HEK293 (cell line): Measurements from ENCODE around the gene SPINDOC.

Experiments used
- CTCF ChIA-PET: fragments of 350-600 bp; formaldehyde crosslinking; extraction: SDS; loops from one replicate; lab custom pipeline; 2021; ENCODE audit warnings: antibody characterized with exemption; lab: Yijun Ruan, JAX
- POLR2A ChIA-PET: fragments of 300-600 bp; formaldehyde crosslinking; extraction: SDS; loops from one replicate; lab custom pipeline; 2020; ENCODE audit warnings: antibody characterized with exemption, inconsistent platforms; lab: Yijun Ruan, JAX
- H3K27ac ChIP-seq: fragments of 200-500 bp; sonication (Bioruptor generic); 2 replicates; pipeline ENCODE4 v1.5.1; 2014; ENCODE audit warnings: low read depth, low read length, control low read depth, inconsistent platforms; ENCODE audit errors: extremely low read depth
- H3K36me3 ChIP-seq, 2 experiments: fragments of 200-500 bp in 1 of 2; sonication (Bioruptor generic) in 1 of 2; 1 replicate in 1 of 2; 2 replicates in 1 of 2; pipeline ENCODE4 v1.5.1; 2014 to 2017; ENCODE audit warnings: inconsistent platforms in 2 of 2, low read length in 2 of 2; ENCODE audit not compliant: control insufficient read depth in 2 of 2, insufficient read depth in 1 of 2
- H3K4me1 ChIP-seq: fragments of 200-500 bp; sonication (Bioruptor generic); 2 replicates; pipeline ENCODE4 v1.5.1; 2014; ENCODE audit warnings: mild to moderate bottlenecking, low read length, inconsistent platforms; ENCODE audit not compliant: control insufficient read depth, insufficient read depth
- H3K4me3 ChIP-seq: 2 replicates; pipeline ENCODE4 v1.5.1; 2011; ENCODE audit warnings: low read depth, mild to moderate bottlenecking, control low read depth, low read length, moderate library complexity
- H3K9me3 ChIP-seq: fragments of 200-500 bp; sonication (Bioruptor generic); 2 replicates; pipeline ENCODE4 v1.5.1; 2014; ENCODE audit warnings: low read depth, low read length, inconsistent platforms; ENCODE audit not compliant: control insufficient read depth, insufficient read depth
- FEZF1 ChIP-seq: fragments of 450-650 bp; formaldehyde crosslinking; IDR thresholded peaks from 2 replicates; pipeline ENCODE4 v1.5.1; 2016; ENCODE audit warnings: missing biosample characterization, missing genetic modification characterization
- HOXC10 ChIP-seq: sonication (generic); formaldehyde crosslinking; IDR thresholded peaks from 2 replicates; pipeline ENCODE4 v1.8.1; 2023; ENCODE audit warnings: mild to moderate bottlenecking, missing genetic modification reagents
- MEIS1 ChIP-seq: sonication (generic); formaldehyde crosslinking; IDR thresholded peaks from 2 replicates; pipeline ENCODE4 v1.8.1; 2022; ENCODE audit warnings: missing genetic modification reagents, mild to moderate bottlenecking, borderline replicate concordance
- MYNN ChIP-seq: fragments of 450-650 bp; formaldehyde crosslinking; IDR thresholded peaks from 2 replicates; pipeline ENCODE4 v1.5.1; 2016; ENCODE audit warnings: missing biosample characterization, missing genetic modification characterization, borderline replicate concordance
- WT1 ChIP-seq: fragments of 450-650 bp; formaldehyde crosslinking; IDR thresholded peaks from 2 replicates; pipeline ENCODE4 v1.5.1; 2016; ENCODE audit warnings: missing biosample characterization, missing genetic modification characterization
- ZBTB17 ChIP-seq: fragments of 450-650 bp; formaldehyde crosslinking; IDR thresholded peaks from 2 replicates; pipeline ENCODE4 v1.5.1; 2016; ENCODE audit warnings: missing biosample characterization, missing genetic modification characterization
- ZNF121 ChIP-seq: fragments of 450-650 bp; formaldehyde crosslinking; IDR thresholded peaks from 2 replicates; pipeline ENCODE4 v1.5.1; 2016; ENCODE audit warnings: missing biosample characterization, missing genetic modification characterization
- ZNF311 ChIP-seq: fragments of 450-650 bp; formaldehyde crosslinking; IDR thresholded peaks from 2 replicates; pipeline ENCODE4 v1.5.1; 2017; ENCODE audit warnings: missing biosample characterization, missing genetic modification characterization, borderline replicate concordance
- ZNF585B ChIP-seq: fragments of 450-650 bp; formaldehyde crosslinking; IDR thresholded peaks from 2 replicates; pipeline ENCODE4 v1.5.1; 2016; ENCODE audit warnings: missing biosample characterization, missing genetic modification characterization
- ZNF623 ChIP-seq: fragments of 450-650 bp; formaldehyde crosslinking; IDR thresholded peaks from 2 replicates; pipeline ENCODE4 v1.5.1; 2016; ENCODE audit warnings: missing biosample characterization, missing genetic modification characterization
- ZNF629 ChIP-seq: fragments of 450-650 bp; formaldehyde crosslinking; IDR thresholded peaks from 2 replicates; pipeline ENCODE4 v1.5.1; 2017; ENCODE audit warnings: missing biosample characterization, missing genetic modification characterization
- TF ChIP-seq, protein P1 (sequence below): fragments of 450-650 bp; formaldehyde crosslinking; IDR thresholded peaks from 2 replicates; pipeline ENCODE4 v1.5.1; 2016; ENCODE audit warnings: missing biosample characterization, missing genetic modification characterization
- TF ChIP-seq, protein P2 (sequence below): fragments of 450-650 bp; formaldehyde crosslinking; IDR thresholded peaks from 2 replicates; pipeline ENCODE4 v1.5.1; 2016; ENCODE audit warnings: missing biosample characterization, missing genetic modification characterization, borderline replicate concordance
- TF ChIP-seq, protein P3 (sequence below): fragments of 450-650 bp; formaldehyde crosslinking; IDR thresholded peaks from 2 replicates; pipeline ENCODE4 v1.5.1; 2016; ENCODE audit warnings: missing biosample characterization, missing genetic modification characterization, borderline replicate concordance
- TF ChIP-seq, protein P4 (sequence below): fragments of 450-650 bp; formaldehyde crosslinking; IDR thresholded peaks from 2 replicates; pipeline ENCODE4 v1.5.1; 2016; ENCODE audit warnings: missing biosample characterization, missing genetic modification characterization
- TF ChIP-seq, protein P5 (sequence below): fragments of 450-650 bp; formaldehyde crosslinking; IDR thresholded peaks from 2 replicates; pipeline ENCODE4 v1.5.1; 2016; ENCODE audit warnings: missing biosample characterization, missing genetic modification characterization
- TF ChIP-seq, protein P6 (sequence below): fragments of 450-650 bp; formaldehyde crosslinking; IDR thresholded peaks from 2 replicates; pipeline ENCODE4 v1.5.1; 2017; ENCODE audit warnings: missing biosample characterization, missing genetic modification characterization
- TF ChIP-seq, protein P7 (sequence below): fragments of 450-650 bp; formaldehyde crosslinking; IDR thresholded peaks from 2 replicates; pipeline ENCODE4 v1.5.1; 2016; ENCODE audit warnings: missing biosample characterization, missing genetic modification characterization

The SPINDOC gene

DNA sequence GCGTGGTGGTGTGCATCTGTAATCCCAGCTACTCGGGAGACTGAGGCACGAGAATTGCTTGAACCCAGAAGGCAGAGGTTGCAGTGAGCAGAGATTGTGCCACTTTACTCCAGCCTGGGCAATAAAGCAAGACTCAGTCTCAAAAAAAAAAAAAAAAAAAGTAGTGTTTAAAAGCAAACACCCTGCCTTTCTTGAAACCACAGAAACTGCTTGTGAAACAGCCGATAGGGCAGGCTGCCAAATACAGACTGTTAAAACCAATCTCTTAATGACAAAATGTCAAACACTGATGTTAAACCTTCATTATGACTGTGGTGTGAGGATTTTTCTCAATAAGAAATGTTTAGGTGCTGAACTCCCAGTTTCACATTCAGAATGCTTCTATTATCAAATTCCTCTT lies 53.0 kb downstream of the SPINDOC start:
- Histone ChIP-seq H3K36me3 (peaks cover 0 to 6% of the 10 kb centered on the region in 2 experiments; a peak in 1 of 3 replicates), H3K9me3 (no peaks in the 10 kb centered on the region), H3K4me3 (no peak overlapping the region), H3K27ac (no peak overlapping the region), H3K4me1 (peaks cover 20% of the 10 kb centered on the region)
- ChIA-PET POLR2A (no interaction called here), CTCF (interaction anchor here (0.7 to 1.5 kb wide), 5 partner anchors 10 to 80 kb away, joined by 3 to 4 read pairs (median 3); no protein-coding TSS in a partner anchor)
- TF ChIP-seq, protein P1, sequence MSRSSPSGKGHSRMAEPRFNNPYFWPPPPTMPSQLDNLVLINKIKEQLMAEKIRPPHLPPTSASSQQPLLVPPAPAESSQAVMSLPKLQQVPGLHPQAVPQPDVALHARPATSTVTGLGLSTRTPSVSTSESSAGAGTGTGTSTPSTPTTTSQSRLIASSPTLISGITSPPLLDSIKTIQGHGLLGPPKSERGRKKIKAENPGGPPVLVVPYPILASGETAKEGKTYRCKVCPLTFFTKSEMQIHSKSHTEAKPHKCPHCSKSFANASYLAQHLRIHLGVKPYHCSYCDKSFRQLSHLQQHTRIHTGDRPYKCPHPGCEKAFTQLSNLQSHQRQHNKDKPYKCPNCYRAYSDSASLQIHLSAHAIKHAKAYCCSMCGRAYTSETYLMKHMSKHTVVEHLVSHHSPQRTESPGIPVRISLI (tag by site-specific recombination) = peak; percentile 40; the same call in 1 of the 2 replicates
- TF ChIP-seq, protein P2, sequence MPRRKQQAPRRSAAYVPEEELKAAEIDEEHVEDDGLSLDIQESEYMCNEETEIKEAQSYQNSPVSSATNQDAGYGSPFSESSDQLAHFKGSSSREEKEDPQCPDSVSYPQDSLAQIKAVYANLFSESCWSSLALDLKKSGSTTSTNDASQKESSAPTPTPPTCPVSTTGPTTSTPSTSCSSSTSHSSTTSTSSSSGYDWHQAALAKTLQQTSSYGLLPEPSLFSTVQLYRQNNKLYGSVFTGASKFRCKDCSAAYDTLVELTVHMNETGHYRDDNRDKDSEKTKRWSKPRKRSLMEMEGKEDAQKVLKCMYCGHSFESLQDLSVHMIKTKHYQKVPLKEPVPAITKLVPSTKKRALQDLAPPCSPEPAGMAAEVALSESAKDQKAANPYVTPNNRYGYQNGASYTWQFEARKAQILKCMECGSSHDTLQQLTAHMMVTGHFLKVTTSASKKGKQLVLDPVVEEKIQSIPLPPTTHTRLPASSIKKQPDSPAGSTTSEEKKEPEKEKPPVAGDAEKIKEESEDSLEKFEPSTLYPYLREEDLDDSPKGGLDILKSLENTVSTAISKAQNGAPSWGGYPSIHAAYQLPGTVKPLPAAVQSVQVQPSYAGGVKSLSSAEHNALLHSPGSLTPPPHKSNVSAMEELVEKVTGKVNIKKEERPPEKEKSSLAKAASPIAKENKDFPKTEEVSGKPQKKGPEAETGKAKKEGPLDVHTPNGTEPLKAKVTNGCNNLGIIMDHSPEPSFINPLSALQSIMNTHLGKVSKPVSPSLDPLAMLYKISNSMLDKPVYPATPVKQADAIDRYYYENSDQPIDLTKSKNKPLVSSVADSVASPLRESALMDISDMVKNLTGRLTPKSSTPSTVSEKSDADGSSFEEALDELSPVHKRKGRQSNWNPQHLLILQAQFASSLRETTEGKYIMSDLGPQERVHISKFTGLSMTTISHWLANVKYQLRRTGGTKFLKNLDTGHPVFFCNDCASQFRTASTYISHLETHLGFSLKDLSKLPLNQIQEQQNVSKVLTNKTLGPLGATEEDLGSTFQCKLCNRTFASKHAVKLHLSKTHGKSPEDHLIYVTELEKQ (tag by site-specific recombination) = no peak
- TF ChIP-seq, protein P3, sequence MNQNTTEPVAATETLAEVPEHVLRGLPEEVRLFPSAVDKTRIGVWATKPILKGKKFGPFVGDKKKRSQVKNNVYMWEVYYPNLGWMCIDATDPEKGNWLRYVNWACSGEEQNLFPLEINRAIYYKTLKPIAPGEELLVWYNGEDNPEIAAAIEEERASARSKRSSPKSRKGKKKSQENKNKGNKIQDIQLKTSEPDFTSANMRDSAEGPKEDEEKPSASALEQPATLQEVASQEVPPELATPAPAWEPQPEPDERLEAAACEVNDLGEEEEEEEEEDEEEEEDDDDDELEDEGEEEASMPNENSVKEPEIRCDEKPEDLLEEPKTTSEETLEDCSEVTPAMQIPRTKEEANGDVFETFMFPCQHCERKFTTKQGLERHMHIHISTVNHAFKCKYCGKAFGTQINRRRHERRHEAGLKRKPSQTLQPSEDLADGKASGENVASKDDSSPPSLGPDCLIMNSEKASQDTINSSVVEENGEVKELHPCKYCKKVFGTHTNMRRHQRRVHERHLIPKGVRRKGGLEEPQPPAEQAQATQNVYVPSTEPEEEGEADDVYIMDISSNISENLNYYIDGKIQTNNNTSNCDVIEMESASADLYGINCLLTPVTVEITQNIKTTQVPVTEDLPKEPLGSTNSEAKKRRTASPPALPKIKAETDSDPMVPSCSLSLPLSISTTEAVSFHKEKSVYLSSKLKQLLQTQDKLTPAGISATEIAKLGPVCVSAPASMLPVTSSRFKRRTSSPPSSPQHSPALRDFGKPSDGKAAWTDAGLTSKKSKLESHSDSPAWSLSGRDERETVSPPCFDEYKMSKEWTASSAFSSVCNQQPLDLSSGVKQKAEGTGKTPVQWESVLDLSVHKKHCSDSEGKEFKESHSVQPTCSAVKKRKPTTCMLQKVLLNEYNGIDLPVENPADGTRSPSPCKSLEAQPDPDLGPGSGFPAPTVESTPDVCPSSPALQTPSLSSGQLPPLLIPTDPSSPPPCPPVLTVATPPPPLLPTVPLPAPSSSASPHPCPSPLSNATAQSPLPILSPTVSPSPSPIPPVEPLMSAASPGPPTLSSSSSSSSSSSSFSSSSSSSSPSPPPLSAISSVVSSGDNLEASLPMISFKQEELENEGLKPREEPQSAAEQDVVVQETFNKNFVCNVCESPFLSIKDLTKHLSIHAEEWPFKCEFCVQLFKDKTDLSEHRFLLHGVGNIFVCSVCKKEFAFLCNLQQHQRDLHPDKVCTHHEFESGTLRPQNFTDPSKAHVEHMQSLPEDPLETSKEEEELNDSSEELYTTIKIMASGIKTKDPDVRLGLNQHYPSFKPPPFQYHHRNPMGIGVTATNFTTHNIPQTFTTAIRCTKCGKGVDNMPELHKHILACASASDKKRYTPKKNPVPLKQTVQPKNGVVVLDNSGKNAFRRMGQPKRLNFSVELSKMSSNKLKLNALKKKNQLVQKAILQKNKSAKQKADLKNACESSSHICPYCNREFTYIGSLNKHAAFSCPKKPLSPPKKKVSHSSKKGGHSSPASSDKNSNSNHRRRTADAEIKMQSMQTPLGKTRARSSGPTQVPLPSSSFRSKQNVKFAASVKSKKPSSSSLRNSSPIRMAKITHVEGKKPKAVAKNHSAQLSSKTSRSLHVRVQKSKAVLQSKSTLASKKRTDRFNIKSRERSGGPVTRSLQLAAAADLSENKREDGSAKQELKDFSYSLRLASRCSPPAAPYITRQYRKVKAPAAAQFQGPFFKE (tag by site-specific recombination) = no peak
- TF ChIP-seq ZNF623 (tag by site-specific recombination) (no peak), ZNF311 (no peak), MYNN (no peak), WT1 (tag by site-specific recombination) (0 out of 2 replicates have a peak, but pooled peaks have one; percentile 23), MEIS1 (CRISPR knock-in tag) (no peak), ZBTB17 (peak; percentile 22; the same call in 1 of the 2 replicates), HOXC10 (no peak), FEZF1 (tag by site-specific recombination) (peak; percentile 70), ZNF585B (tag by site-specific recombination) (no peak), ZNF121 (0 out of 2 replicates have a peak, but pooled peaks have one; percentile 47), ZNF629 (tag by site-specific recombination) (no peak)
- TF ChIP-seq, protein P4, sequence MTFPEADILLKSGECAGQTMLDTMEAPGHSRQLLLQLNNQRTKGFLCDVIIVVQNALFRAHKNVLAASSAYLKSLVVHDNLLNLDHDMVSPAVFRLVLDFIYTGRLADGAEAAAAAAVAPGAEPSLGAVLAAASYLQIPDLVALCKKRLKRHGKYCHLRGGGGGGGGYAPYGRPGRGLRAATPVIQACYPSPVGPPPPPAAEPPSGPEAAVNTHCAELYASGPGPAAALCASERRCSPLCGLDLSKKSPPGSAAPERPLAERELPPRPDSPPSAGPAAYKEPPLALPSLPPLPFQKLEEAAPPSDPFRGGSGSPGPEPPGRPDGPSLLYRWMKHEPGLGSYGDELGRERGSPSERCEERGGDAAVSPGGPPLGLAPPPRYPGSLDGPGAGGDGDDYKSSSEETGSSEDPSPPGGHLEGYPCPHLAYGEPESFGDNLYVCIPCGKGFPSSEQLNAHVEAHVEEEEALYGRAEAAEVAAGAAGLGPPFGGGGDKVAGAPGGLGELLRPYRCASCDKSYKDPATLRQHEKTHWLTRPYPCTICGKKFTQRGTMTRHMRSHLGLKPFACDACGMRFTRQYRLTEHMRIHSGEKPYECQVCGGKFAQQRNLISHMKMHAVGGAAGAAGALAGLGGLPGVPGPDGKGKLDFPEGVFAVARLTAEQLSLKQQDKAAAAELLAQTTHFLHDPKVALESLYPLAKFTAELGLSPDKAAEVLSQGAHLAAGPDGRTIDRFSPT (tag by site-specific recombination) = no peak
- TF ChIP-seq, protein P5, sequence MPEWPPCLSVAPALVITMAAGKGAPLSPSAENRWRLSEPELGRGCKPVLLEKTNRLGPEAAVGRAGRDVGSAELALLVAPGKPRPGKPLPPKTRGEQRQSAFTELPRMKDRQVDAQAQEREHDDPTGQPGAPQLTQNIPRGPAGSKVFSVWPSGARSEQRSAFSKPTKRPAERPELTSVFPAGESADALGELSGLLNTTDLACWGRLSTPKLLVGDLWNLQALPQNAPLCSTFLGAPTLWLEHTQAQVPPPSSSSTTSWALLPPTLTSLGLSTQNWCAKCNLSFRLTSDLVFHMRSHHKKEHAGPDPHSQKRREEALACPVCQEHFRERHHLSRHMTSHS (tag by site-specific recombination) = no peak
- TF ChIP-seq, protein P6, sequence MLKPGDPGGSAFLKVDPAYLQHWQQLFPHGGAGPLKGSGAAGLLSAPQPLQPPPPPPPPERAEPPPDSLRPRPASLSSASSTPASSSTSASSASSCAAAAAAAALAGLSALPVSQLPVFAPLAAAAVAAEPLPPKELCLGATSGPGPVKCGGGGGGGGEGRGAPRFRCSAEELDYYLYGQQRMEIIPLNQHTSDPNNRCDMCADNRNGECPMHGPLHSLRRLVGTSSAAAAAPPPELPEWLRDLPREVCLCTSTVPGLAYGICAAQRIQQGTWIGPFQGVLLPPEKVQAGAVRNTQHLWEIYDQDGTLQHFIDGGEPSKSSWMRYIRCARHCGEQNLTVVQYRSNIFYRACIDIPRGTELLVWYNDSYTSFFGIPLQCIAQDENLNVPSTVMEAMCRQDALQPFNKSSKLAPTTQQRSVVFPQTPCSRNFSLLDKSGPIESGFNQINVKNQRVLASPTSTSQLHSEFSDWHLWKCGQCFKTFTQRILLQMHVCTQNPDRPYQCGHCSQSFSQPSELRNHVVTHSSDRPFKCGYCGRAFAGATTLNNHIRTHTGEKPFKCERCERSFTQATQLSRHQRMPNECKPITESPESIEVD (tag by site-specific recombination) = peak; percentile 91
- TF ChIP-seq, protein P7, sequence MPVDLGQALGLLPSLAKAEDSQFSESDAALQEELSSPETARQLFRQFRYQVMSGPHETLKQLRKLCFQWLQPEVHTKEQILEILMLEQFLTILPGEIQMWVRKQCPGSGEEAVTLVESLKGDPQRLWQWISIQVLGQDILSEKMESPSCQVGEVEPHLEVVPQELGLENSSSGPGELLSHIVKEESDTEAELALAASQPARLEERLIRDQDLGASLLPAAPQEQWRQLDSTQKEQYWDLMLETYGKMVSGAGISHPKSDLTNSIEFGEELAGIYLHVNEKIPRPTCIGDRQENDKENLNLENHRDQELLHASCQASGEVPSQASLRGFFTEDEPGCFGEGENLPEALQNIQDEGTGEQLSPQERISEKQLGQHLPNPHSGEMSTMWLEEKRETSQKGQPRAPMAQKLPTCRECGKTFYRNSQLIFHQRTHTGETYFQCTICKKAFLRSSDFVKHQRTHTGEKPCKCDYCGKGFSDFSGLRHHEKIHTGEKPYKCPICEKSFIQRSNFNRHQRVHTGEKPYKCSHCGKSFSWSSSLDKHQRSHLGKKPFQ (tag by site-specific recombination) = 0 out of 2 replicates have a peak, but pooled peaks have one; percentile 22
